GM21367 (cell line): ENCODE measurements around the gene PJA2.

Experiments
- ATAC-seq: cut with Tn5 transposase; IDR thresholded peaks from one replicate; pipeline ENCODE4 v1.9.1; 2021; ENCODE audit not compliant: unreplicated experiment

The PJA2 gene

DNA sequence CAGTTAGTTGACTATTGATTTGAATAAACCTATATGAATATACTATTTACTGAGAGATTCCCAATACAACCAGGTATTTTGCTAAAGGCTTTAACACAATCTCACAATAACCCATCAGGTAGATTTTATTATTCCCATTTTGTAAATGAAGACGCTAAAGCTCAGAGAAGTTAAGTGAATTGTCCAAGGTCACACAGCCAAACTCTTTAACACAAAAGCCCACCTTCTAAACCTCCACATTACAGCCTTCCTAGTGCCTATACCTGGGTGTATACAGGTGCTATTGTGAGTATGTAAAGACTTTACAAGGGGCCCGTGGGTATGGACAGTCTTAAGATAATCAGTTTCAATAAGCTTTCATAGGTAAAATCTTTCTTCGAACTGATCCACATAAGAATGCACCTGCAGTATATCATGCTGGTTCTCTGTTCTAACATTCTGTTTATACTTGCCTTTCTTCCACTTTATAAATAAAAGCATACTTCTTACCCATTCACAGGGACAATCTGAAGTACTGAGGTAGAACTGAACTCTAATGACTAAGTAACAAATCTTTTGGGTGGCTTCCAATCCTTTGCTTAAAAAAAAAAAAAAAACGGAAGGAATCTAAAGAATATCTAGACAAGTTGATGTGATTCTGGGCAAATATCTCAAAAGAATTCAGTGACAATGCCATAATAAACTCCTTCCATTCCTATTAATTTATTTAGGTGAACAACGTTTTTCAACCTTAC, 59.1 kb downstream of the PJA2 start:
- ATAC-seq: no peak

DNA sequence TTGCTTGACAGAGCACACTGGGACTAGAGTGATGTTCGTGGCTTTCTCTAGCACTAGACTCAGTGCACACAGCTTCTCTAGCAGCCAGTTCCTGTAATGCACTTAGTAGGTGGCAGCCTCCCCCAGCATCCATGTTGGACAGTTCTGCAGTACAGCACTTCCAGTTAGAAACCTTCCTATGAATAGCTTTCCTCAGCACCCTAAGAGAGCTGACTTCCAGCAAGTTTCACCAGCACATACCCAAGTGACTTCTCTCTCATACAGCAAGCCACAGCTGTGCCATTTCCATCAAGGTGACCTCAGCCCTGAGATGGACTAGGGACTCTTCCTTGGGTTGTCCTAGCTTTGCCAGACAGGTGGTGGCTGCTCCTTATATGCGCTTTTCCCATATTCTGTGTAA, 60.4 kb downstream of the PJA2 start:
- ATAC-seq: no peak

GRCh38 chr5:109347252-109347888, 62.4 kb downstream of the PJA2 start:
- no peak for ATAC-seq

GRCh38 chr5:109345699-109346098, 64.1 kb downstream of the PJA2 start:
- ATAC-seq: no peak

- ATAC-seq: no peak
Measured at GRCh38 chr5:109340351-109340750, 69.4 kb downstream of the PJA2 start.

DNA sequence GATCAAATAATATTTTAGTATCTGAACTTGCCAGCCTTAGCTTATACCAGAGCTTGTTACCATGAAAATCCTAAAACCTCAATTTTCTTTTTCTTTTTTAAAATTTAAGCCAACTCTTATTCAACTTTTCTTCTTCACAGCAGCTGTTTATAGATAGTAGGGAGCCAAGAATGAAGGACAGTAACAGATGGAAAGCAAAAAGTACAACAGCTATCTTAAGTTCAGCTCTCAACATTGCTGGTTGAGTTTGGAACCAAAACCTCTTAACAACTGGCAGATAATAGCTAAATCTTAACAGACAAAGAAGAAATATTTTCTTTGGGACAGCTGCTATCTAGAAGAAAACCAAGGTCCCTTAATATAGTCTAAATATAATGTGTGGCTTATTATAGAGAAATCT, 74.7 kb downstream of the PJA2 start:
- ATAC-seq: no peak

DNA sequence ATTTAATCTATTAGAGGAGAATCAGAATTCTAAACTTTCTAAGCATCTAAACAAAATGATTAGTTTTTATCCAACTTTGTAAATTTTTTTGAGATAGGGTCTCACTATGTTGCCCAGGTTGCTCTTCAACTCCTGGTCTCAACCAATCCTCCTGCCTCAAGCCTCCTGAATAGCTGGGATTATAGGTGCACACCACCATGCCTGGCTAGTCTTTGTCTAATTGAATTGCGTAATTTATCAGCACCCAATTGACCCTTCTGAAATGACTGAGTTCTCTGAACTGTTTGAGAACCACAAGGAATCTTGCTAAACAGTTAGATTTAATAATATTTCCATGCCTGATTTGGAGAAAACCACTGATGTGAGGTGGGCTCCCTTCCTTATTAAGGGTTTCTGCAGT, 75.7 kb downstream of the PJA2 start:
- no peak for ATAC-seq

- no peak for ATAC-seq
Measured at GRCh38 chr5:109329333-109330237, 80.2 kb downstream of the PJA2 start.

- ATAC-seq: no peak
Measured at GRCh38 chr5:109328626-109329025, 81.1 kb downstream of the PJA2 start.

DNA sequence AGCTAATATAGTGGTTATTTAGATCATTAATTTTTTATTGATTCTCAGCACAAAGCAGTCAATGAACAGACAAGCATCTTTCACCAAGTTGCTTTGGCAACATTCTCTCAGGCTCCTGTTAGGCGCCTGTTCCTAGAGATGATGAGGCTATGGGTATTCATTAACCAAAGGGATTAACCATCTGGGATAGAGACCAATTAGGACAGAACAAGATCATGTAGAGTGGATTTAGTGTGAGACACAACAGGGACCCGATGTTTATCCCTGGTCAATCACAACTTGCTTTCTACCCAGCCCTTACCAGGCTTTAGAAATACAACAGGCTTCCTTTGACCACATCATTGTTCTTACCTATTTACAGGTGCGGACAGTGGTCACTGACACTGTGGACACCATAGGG, 82.2 kb downstream of the PJA2 start:
- no peak for ATAC-seq

- ATAC-seq: no peak
Measured at GRCh38 chr5:109326919-109327318, 82.9 kb downstream of the PJA2 start.

GRCh38 chr5:109325456-109325855, 84.3 kb downstream of the PJA2 start:
- no peak for ATAC-seq

- ATAC-seq: no peak
Measured at GRCh38 chr5:109324931-109325330, 84.8 kb downstream of the PJA2 start.

DNA sequence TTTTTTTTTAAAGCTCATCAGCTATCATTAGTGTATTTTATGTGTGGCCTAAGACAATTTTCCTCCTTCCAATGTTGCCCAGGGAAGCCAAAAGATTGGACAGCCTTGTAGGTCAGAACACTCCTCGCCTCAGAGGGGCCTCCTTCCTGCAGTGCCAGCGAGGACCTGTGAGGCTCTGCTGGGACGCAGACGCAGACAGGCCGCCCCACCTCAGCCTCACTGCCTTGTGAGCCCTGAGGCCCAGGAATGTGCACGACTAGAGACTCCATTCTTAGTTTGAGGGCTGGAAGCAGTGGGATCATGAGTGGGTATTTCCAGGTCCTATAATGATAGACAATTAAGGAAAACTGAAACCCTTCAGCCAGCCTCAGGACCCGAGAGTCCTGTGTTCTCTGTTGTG, 85.4 kb downstream of the PJA2 start:
- ATAC-seq: no peak

DNA sequence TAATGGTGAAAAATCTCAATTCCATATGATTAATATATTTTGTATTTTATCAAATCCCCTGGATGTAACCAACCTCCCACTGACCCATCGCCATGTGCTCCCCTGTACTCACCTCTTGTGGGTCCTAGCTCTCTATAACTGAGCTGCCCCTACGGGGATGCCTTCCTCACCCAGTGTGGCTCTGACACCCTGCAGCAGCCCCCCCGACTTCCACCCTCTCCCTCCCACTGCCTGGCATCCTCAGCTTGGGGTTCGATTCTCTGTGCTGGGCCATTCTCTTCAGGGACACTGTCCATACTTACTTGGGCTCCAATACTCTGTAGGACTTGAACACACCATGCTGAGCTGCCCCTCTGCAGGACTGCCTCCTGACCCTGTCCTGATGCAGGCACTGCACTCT, 87.1 kb downstream of the PJA2 start:
- ATAC-seq: no peak

DNA sequence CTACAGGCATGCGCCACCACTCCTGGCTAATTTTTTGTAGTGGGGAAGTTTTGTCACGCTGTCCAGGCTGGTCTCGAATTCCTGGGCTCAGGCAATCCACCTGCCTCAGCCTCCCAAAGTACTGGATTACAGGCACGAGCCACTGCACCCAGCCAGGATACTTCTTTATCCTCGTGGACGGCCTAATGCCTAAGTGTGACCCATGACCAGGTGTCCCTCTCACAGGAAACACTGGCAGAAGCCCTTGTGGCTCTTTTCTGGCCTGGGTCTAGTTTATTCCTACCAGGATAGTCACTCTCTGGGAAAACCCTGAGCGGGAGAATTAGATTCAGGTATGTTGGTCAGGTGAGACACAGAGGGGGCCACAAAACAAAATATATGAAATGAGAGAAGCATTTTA, 90.4 kb downstream of the PJA2 start:
- ATAC-seq: no peak

DNA sequence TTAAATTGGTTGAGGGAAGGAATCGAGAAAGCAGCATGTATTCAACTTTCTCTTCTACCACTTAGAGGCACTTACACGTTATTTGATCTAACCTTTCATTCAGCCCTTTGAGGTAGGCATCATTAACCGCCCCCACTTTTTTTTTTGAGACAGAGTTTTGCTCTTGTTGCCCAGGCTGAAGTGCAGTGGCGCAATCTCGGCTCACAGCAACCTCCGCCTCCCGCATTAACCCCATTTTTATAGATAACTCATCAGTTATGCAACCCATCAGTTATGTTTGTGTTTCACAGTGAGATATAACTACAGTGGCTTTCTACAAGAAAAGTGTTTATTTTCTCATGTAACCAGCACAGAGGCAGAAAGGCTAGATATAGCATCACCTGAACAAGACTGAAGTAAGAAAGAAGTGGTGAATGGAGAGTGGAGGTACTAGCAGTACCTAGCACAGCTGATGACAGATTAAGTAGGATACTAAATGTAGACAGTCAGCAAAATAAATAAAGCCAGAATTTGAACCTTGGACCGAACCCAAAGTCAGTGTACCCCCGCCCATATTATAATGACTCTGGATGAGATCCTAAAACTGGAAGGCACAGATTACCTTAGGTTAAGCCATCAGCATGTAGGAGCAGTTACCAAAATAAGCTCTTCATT, 91.2 kb downstream of the PJA2 start:
- no peak for ATAC-seq

DNA sequence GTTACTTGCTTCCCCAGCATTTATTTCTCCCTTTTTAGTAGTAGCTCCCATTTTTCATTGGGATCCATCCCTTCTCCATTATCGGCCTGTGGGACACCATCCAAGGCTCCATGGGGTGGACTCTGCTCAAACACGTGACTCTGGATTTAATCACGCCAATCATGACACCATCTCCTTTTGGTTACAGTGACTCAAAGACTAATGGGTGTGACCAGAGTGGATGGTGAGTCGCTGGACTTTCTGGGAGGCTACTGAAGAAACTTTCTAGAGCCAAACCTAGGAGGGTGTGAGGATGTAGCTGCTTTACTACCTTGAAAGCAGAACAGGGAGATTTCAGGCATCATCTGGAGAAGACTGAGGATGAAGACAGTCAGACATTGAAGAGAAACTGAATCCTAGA, 93.1 kb downstream of the PJA2 start:
- ATAC-seq: no peak

- no peak for ATAC-seq
Measured at GRCh38 chr5:109315245-109315644, 94.5 kb downstream of the PJA2 start.

- no peak for ATAC-seq
Measured at GRCh38 chr5:109313127-109313526, 96.6 kb downstream of the PJA2 start.

DNA sequence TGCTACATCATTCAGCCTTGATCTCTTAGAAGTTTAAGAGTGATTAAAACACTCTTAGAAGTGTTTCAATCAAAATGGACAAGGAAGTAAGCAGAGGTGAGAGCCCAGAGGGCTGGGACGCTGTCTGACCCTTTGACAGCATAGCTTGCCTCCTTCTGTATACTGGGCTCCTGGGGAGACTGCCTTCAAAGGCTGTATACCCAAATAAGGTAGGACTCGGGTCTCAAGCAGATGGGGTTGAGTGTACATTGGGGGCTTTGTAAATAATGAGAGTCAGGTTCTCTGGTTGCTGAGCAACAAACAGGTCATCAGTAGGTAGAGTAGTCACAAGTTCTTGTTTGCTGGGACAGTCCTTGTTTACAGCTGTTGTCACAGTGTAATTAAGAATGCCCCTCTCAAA, 97.1 kb downstream of the PJA2 start:
- no peak for ATAC-seq
